HPDE6-E6E7 (cell line): ENCODE measurements around the gene VAC14.

Source experiments
- DNase-seq: peaks from one replicate; pipeline ENCODE4 v3.0.0; 2011; ENCODE audit warnings: missing footprints; ENCODE audit errors: extremely low spot score

The VAC14 gene

DNA sequence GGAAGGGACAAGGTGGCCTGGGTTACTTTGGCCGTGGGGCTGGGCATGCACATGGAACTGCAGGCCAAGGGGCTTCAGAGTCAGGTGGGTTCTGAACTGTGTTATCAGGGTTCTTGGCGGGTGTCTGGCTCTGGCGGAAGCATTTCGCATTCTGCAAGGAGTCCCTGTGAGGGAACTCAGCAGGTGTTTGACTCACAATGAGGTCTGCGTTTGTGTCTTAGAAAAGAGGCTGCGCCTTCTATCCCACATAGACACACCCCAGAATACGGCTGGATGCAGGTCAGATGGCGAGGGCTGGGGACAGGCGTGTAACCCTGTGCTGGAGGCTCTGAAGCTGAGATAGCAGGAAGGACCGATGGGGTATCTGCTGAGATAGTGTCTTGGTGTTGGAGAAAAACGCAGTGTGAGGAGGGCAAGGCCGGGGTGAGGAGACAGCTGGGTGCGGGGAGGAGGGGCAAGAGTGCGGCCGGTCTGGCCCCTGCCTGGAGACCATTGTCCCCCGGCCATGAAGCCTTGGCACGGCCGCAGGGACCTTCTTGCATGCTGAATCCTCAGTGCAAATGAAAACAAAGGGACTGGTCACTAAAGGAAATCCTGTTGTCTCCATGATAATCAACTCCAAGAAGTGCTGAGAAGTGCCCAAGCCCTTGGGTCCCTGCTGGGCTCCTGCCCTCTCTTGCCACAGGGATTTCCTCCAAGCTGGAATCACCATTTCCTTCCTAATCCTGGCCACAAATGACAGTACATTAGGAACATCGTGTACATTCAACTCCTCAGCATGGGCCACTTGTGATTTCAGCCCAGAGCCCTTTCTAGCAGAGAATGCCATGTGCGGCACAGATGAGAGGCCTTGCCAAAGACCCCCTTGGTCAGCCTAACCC, 92.4 kb downstream of the VAC14 start:
- no peak for DNase-seq

DNA sequence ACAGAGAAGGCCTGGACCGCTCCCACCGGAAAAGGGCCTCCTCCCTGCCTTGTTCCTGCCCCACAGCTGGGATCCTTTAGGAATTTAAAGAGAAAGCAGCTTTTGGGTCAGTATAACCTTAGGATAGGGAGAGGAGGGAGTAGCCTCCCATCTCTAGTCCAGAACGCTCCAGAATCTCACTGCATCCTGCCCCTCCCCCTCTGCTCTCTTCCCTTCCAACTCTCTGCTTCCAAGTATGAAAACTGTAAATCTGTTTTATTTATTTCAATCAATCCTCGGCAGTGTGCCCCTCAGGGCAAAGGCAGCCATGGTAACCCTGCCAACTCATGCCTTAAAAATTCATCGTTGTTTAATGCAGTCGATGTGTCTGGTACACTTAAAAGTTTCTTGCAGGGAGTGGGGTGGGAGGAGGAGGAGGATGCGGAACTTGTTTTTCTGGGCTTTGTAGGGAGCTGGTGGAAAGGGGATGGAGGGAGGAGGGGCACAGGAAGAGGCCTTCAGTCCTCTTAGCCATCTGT, 94.0 kb downstream of the VAC14 start:
- peak; percentile 81 for DNase-seq

DNA sequence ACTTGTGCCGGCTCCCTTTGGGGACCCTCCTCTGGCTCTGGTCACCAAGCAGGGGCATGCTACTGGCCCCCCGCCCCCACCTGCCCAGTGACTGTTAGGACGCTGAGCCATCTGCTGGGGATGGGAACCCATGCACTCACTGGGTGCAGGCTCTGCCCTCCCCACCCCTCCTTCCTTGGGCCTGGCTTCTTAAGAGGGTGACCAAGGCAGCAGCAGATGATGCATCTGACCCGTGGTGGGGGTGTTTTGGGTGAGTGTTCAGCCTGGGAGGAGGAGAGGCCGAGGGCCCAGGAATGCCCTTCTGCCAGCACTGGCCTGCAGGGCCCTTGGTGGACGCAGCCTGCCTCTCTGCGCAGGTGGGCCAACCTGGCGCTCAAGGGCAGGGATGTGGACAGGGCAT, 95.9 kb downstream of the VAC14 start:
- DNase-seq = no peak

GRCh38 chr16:70704586-70704985, 96.4 kb downstream of the VAC14 start:
- DNase-seq = no peak

DNA sequence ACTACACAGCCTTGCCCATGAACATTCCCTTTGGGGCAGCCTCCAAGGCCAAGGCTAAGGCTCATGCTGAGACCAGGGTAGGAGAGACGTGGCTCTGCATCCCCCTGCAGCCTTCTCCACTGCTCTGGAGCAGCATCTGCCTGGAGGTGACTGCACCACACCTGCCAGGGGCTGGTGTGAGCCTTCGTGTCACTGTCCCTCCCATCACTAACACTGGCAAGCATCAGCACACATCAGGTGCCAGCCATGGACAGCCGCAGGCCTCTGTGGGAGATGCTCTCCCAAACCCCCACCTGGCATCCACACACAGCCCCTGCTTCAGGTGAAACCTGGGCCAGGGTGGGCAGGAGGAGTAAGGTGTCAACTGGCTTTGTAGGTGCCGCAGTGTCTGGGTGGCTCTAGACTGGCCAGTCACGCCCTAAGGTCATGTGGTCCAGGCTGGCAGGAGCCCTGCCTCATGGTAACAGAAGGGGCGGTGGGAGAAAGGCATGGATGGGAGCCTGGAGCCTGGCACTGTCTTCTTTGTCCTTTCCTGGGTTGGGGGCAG, 97.0 kb downstream of the VAC14 start:
- DNase-seq = no peak

DNA sequence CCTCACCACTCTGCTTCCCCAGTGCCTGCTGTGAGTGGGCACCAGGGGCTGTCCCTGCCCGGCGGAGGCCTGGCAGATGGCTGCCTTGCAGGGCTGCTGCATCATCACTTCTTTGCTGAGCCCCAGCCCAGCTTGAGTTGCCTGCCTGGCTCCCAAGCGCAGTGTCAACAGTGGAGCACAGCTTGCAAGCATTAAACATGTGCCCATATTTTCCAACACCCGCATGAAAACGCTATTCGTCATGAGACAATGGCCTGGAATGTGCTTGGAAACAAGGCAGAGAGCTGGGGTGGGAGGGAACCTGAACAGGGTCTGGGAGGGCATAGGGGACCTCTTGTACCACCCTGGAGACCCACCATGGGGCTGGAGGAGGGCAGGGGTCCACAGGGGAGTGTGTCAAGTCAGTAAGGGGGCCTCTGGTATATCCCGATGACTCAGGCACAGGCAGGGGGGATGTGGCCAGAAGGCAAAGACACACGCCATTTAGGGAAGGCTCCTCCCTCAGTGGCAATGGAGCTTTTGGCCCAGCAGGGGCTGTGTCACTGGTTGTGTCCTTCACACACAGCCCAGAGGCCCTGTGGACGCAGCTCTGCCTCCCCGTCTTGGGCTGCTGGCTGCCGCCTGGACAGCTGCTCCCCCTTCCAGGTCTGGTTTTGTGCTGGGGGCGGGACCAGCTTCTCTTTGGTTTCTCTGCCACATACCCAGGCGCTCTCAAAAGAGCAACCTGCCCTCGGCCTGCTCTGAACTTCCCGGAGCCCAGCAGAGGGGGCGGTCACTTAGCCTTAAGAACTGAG, 97.7 kb downstream of the VAC14 start:
- DNase-seq = no peak

GRCh38 chr16:70702624-70703023, 98.3 kb downstream of the VAC14 start:
- no peak for DNase-seq

GRCh38 chr16:70701998-70702397, 99.0 kb downstream of the VAC14 start:
- DNase-seq = peak; percentile 69

DNA sequence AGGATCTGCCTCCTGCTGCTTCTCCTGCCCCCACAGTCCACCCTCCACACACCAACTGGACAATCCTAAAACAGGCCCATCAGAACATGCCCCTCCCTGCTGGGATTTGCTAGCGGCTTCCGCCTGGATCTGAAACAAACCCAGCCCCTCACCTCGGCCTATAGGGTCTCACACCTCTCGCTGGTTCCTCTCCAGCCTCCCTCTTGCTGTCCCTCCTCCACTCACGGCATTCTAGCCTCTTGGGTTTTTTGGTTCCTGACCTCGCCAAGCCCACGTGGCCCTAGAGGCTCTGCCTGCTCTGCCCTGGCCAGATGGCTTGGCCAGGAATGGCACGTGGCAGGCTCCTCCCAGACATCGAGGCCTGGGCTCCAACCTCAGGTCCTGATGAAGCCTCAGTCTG, 99.4 kb downstream of the VAC14 start:
- no peak for DNase-seq

- no peak for DNase-seq
These were observed 99.9 kb downstream of the VAC14 start for GRCh38 chr16:70701036-70701435.

DNA sequence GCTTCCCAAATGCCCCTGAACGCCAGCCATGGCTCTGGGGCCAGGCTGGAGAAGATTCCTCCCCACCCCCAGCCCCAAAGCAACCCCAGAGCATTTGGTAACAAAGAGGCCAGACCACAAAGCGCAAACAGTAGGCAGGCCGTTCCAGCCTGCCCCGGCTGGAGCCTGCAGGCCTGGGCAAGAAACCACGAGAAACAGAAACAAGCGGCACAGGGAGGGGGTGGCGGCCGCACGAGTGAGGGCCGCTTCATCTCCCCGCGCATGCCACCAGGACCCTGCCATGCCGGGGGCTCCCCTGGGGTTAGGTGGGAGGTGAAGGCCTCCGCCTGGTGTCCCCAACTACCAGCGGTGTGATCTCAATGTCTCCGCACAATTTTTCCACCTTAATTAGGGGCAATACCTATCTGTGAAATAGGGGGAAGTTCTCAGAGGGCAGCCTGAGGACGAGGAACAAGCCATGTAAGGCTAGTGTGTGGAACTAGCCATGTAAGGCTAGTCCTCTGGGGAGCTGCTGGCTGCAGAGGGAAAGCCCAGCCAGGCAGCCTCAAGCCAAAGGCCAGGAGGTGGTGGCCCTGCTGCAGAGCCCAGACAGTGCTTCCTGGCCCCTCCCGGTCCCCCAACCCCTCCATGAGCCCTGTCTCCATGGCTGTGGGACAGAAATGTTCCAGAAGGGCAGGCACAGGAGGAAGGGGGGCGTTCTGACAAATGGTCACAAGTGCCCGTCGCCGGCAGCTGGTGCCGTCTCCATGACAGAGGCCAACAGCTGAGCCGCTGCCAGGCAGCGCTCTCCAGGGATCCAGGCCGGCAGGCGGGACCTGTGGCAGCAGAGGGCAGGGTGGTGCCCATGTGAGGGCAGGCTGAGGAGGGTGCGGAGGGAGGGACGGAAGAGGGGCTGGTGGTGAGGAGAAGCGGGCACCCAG, 100.6 kb downstream of the VAC14 start:
- DNase-seq = peak; percentile 90

DNA sequence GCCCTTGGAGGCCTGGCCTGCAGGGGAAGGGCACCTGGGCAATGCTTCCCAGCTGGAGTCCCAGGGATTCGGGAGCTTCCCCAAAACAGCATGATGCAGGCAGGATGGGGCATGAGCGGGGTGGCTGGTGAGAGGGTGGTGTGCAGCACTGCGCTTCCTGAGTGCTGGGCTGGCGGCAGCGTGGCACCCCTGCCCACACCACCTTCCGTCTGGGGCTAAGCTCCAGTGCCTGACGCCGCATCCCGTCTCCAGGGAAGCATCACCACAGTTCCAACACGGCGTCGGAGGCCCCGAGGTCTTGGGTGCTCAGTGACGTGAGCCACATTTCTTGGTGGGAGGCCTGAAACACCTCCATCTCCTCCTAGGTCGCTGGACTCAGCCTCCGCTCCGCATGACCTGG, 101.3 kb downstream of the VAC14 start:
- DNase-seq = peak; percentile 25

GRCh38 chr16:70698901-70699300, 102.1 kb downstream of the VAC14 start:
- no peak for DNase-seq

DNA sequence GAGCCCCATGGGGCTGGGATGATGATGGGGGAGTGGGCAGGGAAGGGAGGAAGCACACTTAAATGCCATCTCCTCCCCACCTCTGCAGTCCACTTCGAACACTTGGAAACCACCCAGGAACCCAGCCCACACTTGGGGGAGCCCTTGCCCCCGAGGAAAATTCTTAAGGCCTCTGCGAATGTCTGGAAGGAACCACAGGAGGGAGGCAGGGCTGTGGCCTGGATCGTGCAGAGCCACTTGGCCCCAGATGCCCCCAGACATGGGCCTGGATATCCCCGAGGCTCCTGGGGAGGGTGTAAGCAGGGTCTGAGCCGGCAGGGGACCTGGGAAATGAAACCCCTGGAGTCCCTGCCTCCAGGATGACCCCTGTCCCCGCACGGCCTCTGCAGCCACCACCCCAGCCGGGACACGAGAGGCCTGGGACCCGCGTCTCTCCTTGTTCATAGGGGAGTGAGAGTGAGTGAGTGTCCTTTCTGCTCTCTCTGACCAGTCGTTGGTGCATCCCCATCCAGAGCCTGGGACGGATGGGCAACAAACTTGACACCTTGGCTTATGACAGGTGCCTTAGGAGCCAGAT, 103.3 kb downstream of the VAC14 start:
- no peak for DNase-seq

DNA sequence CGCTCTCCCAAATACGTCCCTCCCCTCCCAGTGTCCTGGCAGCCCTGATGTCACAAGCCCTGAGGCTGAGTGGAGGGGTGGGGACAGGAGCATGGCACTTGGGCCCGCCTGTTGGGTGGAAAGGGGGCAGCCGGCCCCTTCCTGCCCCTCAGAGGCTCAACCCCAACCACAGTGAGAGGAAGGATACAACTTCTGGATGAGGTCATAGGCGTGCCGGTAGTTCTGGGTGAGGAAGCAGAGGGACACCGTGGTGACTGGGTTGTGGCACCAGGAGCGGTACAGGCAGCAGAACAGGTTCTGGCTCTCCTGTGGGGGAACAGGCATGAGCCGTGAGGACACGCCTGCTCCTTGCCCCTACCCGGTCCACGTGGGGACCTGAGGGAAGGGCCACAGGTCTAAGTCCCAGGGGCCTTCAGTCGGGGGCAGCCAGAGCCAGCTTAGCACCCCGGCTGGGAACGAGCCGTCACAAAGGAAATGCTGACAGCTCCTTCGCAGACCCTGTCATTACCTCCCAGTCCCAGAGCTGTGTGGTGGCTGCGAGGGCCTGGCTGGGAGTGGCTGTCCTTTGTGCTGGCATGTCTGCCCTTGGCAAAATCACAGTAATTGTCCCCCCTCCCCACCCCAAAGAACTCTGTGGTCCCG, 103.9 kb downstream of the VAC14 start:
- peak; percentile 43 for DNase-seq

- no peak for DNase-seq
These were observed 104.6 kb downstream of the VAC14 start for GRCh38 chr16:70696355-70696754.

DNA sequence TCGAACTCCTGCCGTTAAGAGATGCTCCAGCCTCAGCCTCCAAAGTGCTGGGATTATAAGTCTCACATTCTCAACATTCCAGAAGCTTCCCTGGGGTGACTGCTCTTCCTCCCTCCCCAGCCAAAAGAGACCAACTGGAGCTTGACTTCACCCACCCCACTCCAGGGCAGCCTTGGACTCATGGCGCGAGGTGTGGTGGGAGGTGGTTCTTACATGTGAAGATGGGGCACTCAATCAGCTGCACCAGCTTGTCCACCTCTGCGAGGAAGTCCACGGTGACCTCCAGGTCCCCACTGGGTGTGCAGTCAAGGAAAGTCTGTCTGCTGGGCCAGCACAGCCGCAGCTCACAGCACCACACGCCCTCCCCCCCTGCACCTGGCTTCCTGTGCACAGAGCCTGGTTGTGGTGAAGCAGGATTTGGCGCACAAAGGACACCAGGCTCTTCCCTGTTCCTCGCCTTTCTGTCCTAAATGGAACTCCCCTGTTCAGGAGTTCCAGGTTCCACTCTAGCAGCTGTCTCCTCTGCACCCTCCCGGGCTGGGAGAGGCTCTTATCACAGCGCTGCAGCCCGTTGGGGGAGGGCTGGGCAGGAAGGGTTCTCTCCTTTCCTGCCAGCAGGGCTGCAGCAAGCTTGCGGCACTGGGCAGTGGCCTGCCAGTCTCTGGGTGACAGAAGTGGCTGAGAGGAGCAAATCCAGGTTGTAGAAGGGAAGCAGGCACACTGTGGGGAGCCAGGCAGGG, 105.5 kb downstream of the VAC14 start:
- DNase-seq = no peak

DNA sequence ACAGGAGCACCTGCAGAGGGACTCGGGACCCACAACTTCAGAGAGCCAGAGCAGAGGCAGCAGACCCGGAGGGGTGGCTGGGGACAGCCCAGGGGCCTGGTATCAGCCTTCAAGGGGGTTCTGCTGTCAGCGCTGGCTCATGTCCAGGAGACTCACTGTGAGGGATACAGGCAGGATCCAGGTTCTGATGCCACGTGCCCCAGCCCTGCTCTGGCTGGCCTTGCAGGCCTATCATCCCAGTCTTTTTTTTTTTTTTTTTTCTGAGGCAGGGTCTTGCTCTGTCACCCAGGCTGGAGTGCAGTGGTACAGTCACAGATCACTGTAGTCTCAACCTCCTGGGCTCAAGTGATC, 106.1 kb downstream of the VAC14 start:
- no peak for DNase-seq

DNA sequence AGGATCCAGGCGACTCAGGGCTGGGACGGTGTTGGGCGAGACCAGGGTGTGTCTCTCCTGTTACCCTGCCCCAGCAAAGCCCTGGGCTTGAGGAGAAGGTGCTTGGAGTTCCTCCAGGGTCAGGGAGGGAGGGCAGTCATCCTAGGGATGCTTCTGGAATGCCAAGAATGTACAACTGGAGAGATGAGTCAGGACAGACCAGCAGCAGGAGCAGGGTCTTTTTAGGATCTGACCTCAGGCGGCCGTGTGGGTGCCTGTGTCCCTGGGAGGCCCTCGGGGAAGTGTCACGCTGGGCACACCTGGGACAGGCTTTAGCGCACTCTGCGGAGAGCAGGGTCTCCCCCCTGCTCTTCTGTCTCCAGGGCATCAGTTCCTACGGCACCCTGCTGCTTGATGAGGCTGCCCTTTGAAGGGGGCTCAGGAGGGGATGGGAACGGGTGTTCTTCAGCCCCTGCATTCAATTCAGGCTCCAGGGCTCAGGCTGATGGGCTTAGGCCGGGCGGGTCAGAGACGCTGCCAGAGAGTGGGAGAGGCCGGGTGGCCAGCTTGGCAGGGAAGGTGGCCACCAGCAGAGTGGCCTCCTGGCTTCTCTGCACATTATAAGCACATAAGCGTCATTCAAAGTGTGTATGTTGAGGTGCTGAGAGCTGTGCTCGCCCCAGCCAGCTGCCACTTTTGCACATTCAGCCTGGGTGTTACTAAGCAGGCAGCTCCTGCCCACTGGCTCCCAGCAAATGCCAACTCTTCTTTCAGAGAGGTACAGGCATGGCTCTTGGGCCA, 106.7 kb downstream of the VAC14 start:
- peak; percentile 58 for DNase-seq
